Endodermal cell (in vitro differentiated cells): ENCODE measurements around the gene APPL2. TPM values are rescaled to one million over a fixed set of nuclear protein-coding genes. Genes with fewer than 3 reads are reported as not detected.

ENCODE experiments used
- DNase-seq: peaks from one replicate; pipeline ENCODE4 v3.0.0-alpha.2; 2017
- H3K27ac ChIP-seq: 2 replicates; pipeline ENCODE4 v1.5.1; 2013; ENCODE audit warnings: mild to moderate bottlenecking, low read depth, low read length, moderate library complexity
- H3K27me3 ChIP-seq: 2 replicates; pipeline ENCODE4 v1.6.1; 2013; ENCODE audit warnings: mild to moderate bottlenecking, low read length, moderate library complexity; ENCODE audit not compliant: insufficient read depth, control insufficient read depth, poor library complexity, severe bottlenecking
- H3K36me3 ChIP-seq: 2 replicates; pipeline ENCODE4 v1.7.0; 2013; ENCODE audit warnings: mild to moderate bottlenecking, low read length, moderate library complexity; ENCODE audit not compliant: control insufficient read depth, insufficient read depth
- H3K4me1 ChIP-seq: one replicate; pipeline ENCODE4 v1.7.0; 2013; ENCODE audit warnings: low read length; ENCODE audit not compliant: control insufficient read depth, insufficient read depth
- H3K4me3 ChIP-seq: 2 replicates; pipeline ENCODE4 v1.5.1; 2013; ENCODE audit warnings: mild to moderate bottlenecking, low read length, moderate library complexity
- H3K9ac ChIP-seq: 2 replicates; pipeline ENCODE4 v1.6.1; 2013; ENCODE audit warnings: mild to moderate bottlenecking, low read length, moderate library complexity; ENCODE audit not compliant: poor library complexity, severe bottlenecking; ENCODE audit errors: extremely low read depth
- H3K9me3 ChIP-seq: 2 replicates; pipeline ENCODE4 v1.6.1; 2013; ENCODE audit warnings: mild to moderate bottlenecking, low read length, moderate library complexity; ENCODE audit not compliant: control insufficient read depth
- H3K27ac Mint-ChIP-seq: 2 replicates; pipeline ENCODE4 v1.8.0; 2020; ENCODE audit warnings: mixed read lengths
- H3K27me3 Mint-ChIP-seq: 2 replicates; pipeline ENCODE4 v1.8.0; 2021; ENCODE audit warnings: mild to moderate bottlenecking, mixed read lengths; ENCODE audit not compliant: insufficient read depth
- H3K36me3 Mint-ChIP-seq: 2 replicates; pipeline ENCODE4 v1.8.0; 2020; ENCODE audit warnings: low read depth, mixed read lengths
- H3K4me1 Mint-ChIP-seq: 2 replicates; pipeline ENCODE4 v1.8.0; 2020; ENCODE audit warnings: mixed read lengths
- H3K4me3 Mint-ChIP-seq: 2 replicates; pipeline ENCODE4 v1.8.0; 2020; ENCODE audit warnings: mild to moderate bottlenecking, moderate library complexity, mixed read lengths
- H3K9me3 Mint-ChIP-seq: 2 replicates; pipeline ENCODE4 v1.8.0; 2020; ENCODE audit warnings: mild to moderate bottlenecking, mixed read lengths
- CTCF ChIP-seq: fragments of 200-600 bp; sonication (generic); conservative IDR thresholded peaks from 2 replicates; pipeline ENCODE4 v1.5.0; 2021; ENCODE audit warnings: antibody characterized with exemption, mild to moderate bottlenecking
- WGBS, 2 experiments: methylation state at CpG; one replicate each; pipeline versions ENCODE4 v1.1.5 to v1.1.7; 2013; ENCODE audit warnings: missing lambda C conversion rate in 2 of 2, mixed read lengths in 1 of 2; ENCODE audit not compliant: insufficient coverage in 1 of 2, insufficient read length in 1 of 2; 5-methylcytosine and 5-hydroxymethylcytosine counted together
- total RNA-seq, 2 donors: library from RNA; stranded (reverse); fragmentation: NEBNext Ultra II Directional in 1 of 2; extraction: Animal tissue kit (Norgen Biotek cat#: 25700) in 1 of 2; gene quantifications; 2 replicates in 1 of 2; 3 replicates in 1 of 2; pipeline ENCODE4 v1.2.1, GENCODE V29; 2021

The APPL2 gene
- total RNA-seq, 2 donors from 2014 or later: 31.8 to 35.2 TPM

DNA sequence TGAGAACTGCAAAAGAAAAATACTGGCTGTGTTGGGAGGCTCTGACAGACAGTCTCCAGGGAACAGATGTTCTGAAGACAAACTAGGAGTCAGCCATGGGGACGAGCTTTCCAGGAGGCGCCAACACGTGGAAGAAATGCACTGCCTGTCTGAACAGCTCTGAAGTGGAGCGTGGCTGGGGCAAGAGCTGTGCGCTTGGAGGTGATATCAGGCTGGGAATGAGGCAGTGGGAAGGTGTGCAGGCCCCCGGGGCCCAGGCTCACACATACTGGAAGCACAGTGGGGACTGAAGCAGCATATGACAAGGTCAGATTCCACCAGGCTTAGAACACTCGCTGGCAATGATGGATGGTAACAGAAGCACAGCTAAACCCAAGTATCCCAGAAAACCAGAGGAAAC, 17.5 kb downstream of the APPL2 start:
- no peak overlapping the region for H3K27ac Mint-ChIP-seq
- peaks cover 39% of the 10 kb centered on the region for H3K36me3 Mint-ChIP-seq
- WGBS, 2 experiments: 88% methylated on average over 7 of the region's 7 CpGs

DNA sequence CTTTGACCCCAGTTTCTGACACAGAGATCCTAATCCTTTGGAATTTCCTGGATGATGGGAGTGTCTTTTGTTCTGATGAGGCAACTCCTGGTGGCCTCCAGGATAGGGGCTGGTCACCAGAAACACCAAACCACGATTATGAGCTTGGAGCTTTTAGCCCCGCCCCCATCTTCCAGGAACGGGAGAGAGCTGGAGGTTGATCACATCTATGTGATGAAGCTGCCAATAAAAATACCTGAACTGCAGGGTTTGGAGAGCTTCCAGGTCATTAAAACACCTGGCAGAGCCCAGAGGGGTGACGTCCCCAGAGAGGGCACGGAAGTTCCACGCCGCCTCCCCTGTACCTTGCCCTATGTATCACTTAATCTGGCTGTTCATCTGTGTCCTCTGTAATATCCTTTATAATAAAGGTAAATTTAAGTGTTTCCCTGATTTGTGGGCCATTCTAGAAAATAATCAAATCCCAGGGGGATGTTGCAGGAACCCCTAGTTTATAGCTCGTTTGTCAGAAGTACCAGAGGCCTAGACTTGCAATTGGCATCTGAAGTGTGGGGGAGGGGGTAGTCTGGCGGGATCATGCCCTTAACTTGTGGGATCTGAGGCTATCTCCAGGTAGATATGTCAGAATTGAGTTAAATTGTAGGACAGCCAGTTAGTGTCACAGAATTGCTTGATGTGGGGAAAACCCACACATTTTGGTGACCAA, 21.2 kb downstream of the APPL2 start:
- WGBS, 2 experiments: 83 to 92% methylated on average over 6 to 9 of the region's 9 CpGs
- no peaks in the 10 kb centered on the region for H3K9me3 Mint-ChIP-seq
- no peaks in the 10 kb centered on the region for H3K27me3 Mint-ChIP-seq
- TF ChIP-seq CTCF: no peak
- no peak overlapping the region for H3K27ac Mint-ChIP-seq
- peaks cover 7% of the 10 kb centered on the region for H3K4me1 Mint-ChIP-seq
- Histone ChIP-seq H3K9me3 (no peaks in the 10 kb centered on the region), H3K27ac (no peak overlapping the region), H3K36me3 (peaks cover 30% of the 10 kb centered on the region), H3K9ac (no peak overlapping the region), H3K27me3 (no peaks in the 10 kb centered on the region), H3K4me3 (no peak overlapping the region), H3K4me1 (peaks cover 4% of the 10 kb centered on the region)
- DNase-seq: no peak
- no peak overlapping the region for H3K4me3 Mint-ChIP-seq
- H3K36me3 Mint-ChIP-seq: peaks cover 53% of the 10 kb centered on the region

More for the DNA sequence above, 17.5 kb downstream of the APPL2 start:
- H3K27ac ChIP-seq: no peak overlapping the region
- Mint-ChIP-seq H3K27me3 (no peaks in the 10 kb centered on the region), H3K9me3 (no peaks in the 10 kb centered on the region), H3K4me1 (peaks cover 6% of the 10 kb centered on the region), H3K4me3 (no peak overlapping the region)
- H3K9me3 ChIP-seq: no peaks in the 10 kb centered on the region
- peaks cover 22% of the 10 kb centered on the region for H3K36me3 ChIP-seq
- peaks cover 4% of the 10 kb centered on the region for H3K4me1 ChIP-seq
- H3K9ac ChIP-seq: no peak overlapping the region
- H3K27me3 ChIP-seq: no peaks in the 10 kb centered on the region
- no peak overlapping the region for H3K4me3 ChIP-seq
- TF ChIP-seq CTCF: no peak
- no peak for DNase-seq

DNA sequence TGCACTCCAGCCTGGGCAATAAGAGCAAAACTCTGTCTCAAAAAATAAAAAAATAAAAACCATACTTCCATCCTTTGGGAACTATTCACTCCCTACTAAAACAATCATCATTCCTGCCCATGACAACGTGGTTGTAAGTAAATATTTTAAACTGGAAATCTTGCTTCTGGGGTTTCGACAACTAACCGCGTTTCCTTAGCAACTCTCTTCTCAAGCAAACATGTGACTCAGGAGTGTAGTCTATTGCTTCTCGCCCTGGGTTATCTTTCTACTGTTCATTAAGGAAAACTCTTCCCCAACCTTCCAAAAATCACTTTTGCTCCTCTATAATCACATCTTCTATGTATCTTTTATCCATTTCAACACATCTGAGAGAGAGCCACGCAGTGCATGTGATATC, 21.8 kb downstream of the APPL2 start:
- peaks cover 7% of the 10 kb centered on the region for H3K4me1 Mint-ChIP-seq
- peaks cover 4% of the 10 kb centered on the region for H3K4me1 ChIP-seq
- no peaks in the 10 kb centered on the region for H3K27me3 ChIP-seq
- peaks cover 56% of the 10 kb centered on the region for H3K36me3 Mint-ChIP-seq
- no peak for DNase-seq
- no peak overlapping the region for H3K9ac ChIP-seq
- H3K27ac Mint-ChIP-seq: no peak overlapping the region
- no peak for TF ChIP-seq CTCF
- 96 to 98% methylated on average over 5 of the region's 6 CpGs for WGBS, 2 experiments
- no peaks in the 10 kb centered on the region for H3K9me3 ChIP-seq
- no peak overlapping the region for H3K27ac ChIP-seq
- H3K9me3 Mint-ChIP-seq: no peaks in the 10 kb centered on the region
- H3K4me3 ChIP-seq: no peak overlapping the region
- no peaks in the 10 kb centered on the region for H3K27me3 Mint-ChIP-seq
- no peak overlapping the region for H3K4me3 Mint-ChIP-seq
- peaks cover 30% of the 10 kb centered on the region for H3K36me3 ChIP-seq
